Hepatocyte (in vitro differentiated cells): ENCODE measurements around the gene IPO5.

ENCODE experiments used
- EZH2 ChIP-seq: fragments of 200-600 bp; sonication (generic); IDR thresholded peaks from 2 replicates; pipeline ENCODE4 v1.6.1; 2016; ENCODE audit warnings: antibody characterized with exemption, mild to moderate bottlenecking, borderline replicate concordance
- EZH2phosphoT487 ChIP-seq: fragments of 200-600 bp; sonication (generic); IDR thresholded peaks from one replicate; pipeline ENCODE4 v1.6.1; 2018; ENCODE audit warnings: antibody characterized with exemption, mild to moderate bottlenecking, low read depth, moderate library complexity; ENCODE audit not compliant: unreplicated experiment, severe bottlenecking
- TF ChIP-seq, protein P1 (sequence below): fragments of 200-600 bp; sonication (generic); IDR thresholded peaks from 2 replicates; pipeline ENCODE4 v1.5.1; 2016; ENCODE audit warnings: antibody characterized with exemption, mild to moderate bottlenecking; ENCODE audit not compliant: poor library complexity

DNA sequence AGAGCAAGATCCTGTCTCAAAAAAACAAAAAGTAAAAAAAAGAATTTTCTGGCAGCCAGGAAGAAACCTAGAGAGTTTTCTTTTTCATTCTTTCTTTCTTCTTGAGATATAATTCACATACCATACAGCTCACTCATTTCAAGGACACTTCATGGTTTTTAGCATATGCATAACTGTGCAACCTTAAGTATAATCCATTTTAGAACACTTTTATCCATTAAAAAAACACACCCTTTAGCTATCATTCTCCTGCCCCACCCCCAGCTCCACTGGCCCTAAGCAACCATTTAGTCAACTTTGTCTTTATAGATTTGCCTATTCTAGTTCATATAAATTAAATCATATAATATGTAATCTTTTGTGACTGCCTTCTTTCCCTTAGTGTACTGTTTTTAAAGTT, 8.1 kb upstream of the IPO5 start:
- TF ChIP-seq, protein P1, sequence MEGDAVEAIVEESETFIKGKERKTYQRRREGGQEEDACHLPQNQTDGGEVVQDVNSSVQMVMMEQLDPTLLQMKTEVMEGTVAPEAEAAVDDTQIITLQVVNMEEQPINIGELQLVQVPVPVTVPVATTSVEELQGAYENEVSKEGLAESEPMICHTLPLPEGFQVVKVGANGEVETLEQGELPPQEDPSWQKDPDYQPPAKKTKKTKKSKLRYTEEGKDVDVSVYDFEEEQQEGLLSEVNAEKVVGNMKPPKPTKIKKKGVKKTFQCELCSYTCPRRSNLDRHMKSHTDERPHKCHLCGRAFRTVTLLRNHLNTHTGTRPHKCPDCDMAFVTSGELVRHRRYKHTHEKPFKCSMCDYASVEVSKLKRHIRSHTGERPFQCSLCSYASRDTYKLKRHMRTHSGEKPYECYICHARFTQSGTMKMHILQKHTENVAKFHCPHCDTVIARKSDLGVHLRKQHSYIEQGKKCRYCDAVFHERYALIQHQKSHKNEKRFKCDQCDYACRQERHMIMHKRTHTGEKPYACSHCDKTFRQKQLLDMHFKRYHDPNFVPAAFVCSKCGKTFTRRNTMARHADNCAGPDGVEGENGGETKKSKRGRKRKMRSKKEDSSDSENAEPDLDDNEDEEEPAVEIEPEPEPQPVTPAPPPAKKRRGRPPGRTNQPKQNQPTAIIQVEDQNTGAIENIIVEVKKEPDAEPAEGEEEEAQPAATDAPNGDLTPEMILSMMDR, result no peak
- TF ChIP-seq EZH2, result no peak
- no peak for TF ChIP-seq EZH2phosphoT487
